OCI-LY3 (cell line): ENCODE measurements around the gene ASB14.
"Not testable (repeated sequence)": the region's sequence is repeated elsewhere in the genome, so short reads cannot be mapped to it uniquely, and the experiment has no call there.

Experiments used
- H2AFZ ChIP-seq: fragments of 200-600, 300-600 bp; shearing (Covaris generic); 2 replicates; pipeline ENCODE4 v1.6.0; 2014; ENCODE audit warnings: antibody characterized with exemption, low read depth, low read length
- H3K27ac ChIP-seq: fragments of 200-600, 300-600 bp; sonication (generic); 2 replicates; pipeline ENCODE4 v1.5.1; 2014; ENCODE audit warnings: mild to moderate bottlenecking, low read length, moderate library complexity, mixed read lengths
- H3K27me3 ChIP-seq: fragments of 200-600, 300-600 bp; sonication (generic); 2 replicates; pipeline ENCODE4 v1.6.1; 2014; ENCODE audit warnings: low read depth, low read length, mixed read lengths
- H3K36me3 ChIP-seq: fragments of 200-600, 300-600 bp; sonication (generic); replicated peaks from 2 replicates; pipeline ENCODE3; 2014; ENCODE audit warnings: low read depth, low read length, mixed read lengths
- H3K4me1 ChIP-seq: fragments of 300-600, 200-600 bp; sonication (generic); 2 replicates; pipeline ENCODE4 v1.6.1; 2014; ENCODE audit warnings: low read length, mixed read lengths
- H3K4me2 ChIP-seq: fragments of 200-600, 300-600 bp; sonication (generic); 2 replicates; pipeline ENCODE4 v1.6.1; 2014; ENCODE audit warnings: low read length, mixed read lengths
- H3K4me3 ChIP-seq: fragments of 300-600, 200-600 bp; sonication (generic); 2 replicates; pipeline ENCODE4 v1.5.1; 2014; ENCODE audit warnings: antibody characterized with exemption, mild to moderate bottlenecking, low read length, moderate library complexity
- H3K79me2 ChIP-seq: fragments of 300-600, 200-600 bp; shearing (Covaris generic); 2 replicates; pipeline ENCODE4 v1.6.1; 2014; ENCODE audit warnings: mild to moderate bottlenecking, low read length, mixed read lengths
- H3K9ac ChIP-seq: fragments of 300-600, 200-600 bp; shearing (Covaris generic); 2 replicates; pipeline ENCODE4 v1.6.0; 2014; ENCODE audit warnings: mild to moderate bottlenecking, low read length, moderate library complexity
- H3K9me3 ChIP-seq: fragments of 200-600, 300-600 bp; shearing (Covaris generic); 2 replicates; pipeline ENCODE4 v1.6.1; 2014; ENCODE audit warnings: low read length, mixed read lengths; ENCODE audit not compliant: insufficient read depth
- H4K20me1 ChIP-seq: fragments of 200-600, 300-600 bp; sonication (generic); 2 replicates; pipeline ENCODE4 v1.6.1; 2016; ENCODE audit warnings: low read length, mixed read lengths; ENCODE audit not compliant: insufficient read depth
- EZH2phosphoT487 ChIP-seq: fragments of 200-600 bp; shearing (Covaris generic); IDR thresholded peaks from 2 replicates; pipeline ENCODE4 v1.6.1; 2018; ENCODE audit warnings: antibody characterized with exemption, mixed run types, low read depth
- TF ChIP-seq, protein P1 (sequence below): fragments of 200-600, 300-600 bp; sonication (generic); IDR thresholded peaks from 2 replicates; pipeline ENCODE4 v1.5.1; 2014; ENCODE audit warnings: antibody characterized with exemption, low read length, low read depth

Gene ASB14

DNA sequence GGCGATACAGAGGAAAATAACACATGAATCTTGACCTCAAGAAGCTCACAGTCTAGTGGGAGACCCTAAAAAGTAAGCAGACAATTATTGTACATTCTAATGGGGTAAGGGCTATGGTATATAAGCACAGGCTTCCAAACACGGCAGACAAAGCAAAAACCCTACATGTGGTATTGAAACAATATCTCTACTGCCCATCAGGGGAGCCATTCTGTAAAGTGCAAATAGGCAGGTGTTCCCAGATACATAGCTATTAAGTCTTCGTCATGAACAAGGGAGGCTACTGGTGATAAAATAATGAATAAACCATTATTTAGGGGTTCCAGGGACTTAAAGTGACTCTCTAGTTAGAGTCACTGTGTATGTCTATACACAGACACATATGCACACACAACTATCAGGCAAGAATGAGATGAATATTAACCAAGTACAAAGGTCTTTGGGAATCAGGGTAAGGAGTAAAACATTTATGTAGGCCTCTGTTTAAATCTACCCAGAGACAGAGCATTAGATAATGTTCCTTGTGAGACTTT lies 38.7 kb upstream of the ASB14 start:
- H3K9ac ChIP-seq: no peak overlapping the region
- no peak overlapping the region for H2AFZ ChIP-seq
- H3K4me1 ChIP-seq: no peaks in the 10 kb centered on the region
- no peaks in the 10 kb centered on the region for H4K20me1 ChIP-seq
- H3K27me3 ChIP-seq: peaks cover 20% of the 10 kb centered on the region
- no peak overlapping the region for H3K4me2 ChIP-seq
- no peaks in the 10 kb centered on the region for H3K9me3 ChIP-seq
- H3K27ac ChIP-seq: no peak overlapping the region
- H3K79me2 ChIP-seq: no peaks in the 10 kb centered on the region
- H3K4me3 ChIP-seq: no peak overlapping the region
- no peak for TF ChIP-seq EZH2phosphoT487
- TF ChIP-seq, protein P1, sequence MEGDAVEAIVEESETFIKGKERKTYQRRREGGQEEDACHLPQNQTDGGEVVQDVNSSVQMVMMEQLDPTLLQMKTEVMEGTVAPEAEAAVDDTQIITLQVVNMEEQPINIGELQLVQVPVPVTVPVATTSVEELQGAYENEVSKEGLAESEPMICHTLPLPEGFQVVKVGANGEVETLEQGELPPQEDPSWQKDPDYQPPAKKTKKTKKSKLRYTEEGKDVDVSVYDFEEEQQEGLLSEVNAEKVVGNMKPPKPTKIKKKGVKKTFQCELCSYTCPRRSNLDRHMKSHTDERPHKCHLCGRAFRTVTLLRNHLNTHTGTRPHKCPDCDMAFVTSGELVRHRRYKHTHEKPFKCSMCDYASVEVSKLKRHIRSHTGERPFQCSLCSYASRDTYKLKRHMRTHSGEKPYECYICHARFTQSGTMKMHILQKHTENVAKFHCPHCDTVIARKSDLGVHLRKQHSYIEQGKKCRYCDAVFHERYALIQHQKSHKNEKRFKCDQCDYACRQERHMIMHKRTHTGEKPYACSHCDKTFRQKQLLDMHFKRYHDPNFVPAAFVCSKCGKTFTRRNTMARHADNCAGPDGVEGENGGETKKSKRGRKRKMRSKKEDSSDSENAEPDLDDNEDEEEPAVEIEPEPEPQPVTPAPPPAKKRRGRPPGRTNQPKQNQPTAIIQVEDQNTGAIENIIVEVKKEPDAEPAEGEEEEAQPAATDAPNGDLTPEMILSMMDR: no peak
- no peaks in the 10 kb centered on the region for H3K36me3 ChIP-seq

DNA sequence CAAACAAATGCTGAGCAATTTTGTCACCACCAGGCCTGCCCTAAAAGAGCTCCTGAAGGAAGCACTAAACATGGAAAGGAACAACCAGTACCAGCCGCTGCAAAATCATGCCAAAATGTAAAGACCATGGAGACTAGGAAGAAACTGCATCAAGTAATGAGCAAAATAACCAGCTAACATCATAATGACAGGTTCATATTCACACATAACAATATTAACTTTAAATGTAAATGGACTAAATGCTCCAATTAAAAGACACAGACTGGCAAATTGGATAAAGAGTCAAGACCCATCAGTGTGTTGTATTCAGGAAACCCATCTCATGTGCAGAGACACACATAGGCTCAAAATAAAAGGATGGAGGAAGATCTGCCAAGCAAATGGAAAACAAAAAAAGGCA lies 34.0 kb upstream of the ASB14 start:
- not testable (repeated sequence) for H3K4me3 ChIP-seq, H3K27me3 ChIP-seq, H3K36me3 ChIP-seq, H2AFZ ChIP-seq, H3K4me2 ChIP-seq, H3K27ac ChIP-seq, H3K4me1 ChIP-seq, H4K20me1 ChIP-seq, H3K9ac ChIP-seq, H3K79me2 ChIP-seq, H3K9me3 ChIP-seq

DNA sequence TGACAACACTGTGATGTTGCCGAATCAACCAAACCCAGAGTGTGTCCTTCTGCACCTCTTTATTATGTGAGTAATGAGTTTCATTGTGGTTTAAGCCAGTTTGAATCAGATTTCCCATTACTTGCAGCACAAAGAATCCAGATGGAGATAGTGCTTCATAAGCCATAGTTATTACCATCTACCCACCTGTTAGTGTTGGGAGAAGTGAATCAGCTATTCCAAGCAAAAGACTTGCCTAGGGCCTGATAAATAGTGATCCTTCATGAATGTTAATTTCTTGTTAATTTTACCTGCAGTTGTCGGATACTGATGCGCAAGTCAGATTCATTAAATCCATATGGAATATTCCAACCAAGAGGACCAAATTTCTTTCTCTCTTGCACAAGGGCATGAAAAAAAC lies 21.7 kb upstream of the ASB14 start:
- H3K27me3 ChIP-seq: peaks cover 29% of the 10 kb centered on the region
- no peaks in the 10 kb centered on the region for H3K4me1 ChIP-seq
- H3K9ac ChIP-seq: no peak overlapping the region
- no peak overlapping the region for H3K4me2 ChIP-seq
- H4K20me1 ChIP-seq: no peaks in the 10 kb centered on the region
- no peaks in the 10 kb centered on the region for H3K9me3 ChIP-seq
- no peaks in the 10 kb centered on the region for H3K36me3 ChIP-seq
- H3K79me2 ChIP-seq: no peaks in the 10 kb centered on the region
- no peak overlapping the region for H3K27ac ChIP-seq
- H2AFZ ChIP-seq: no peak overlapping the region
- TF ChIP-seq EZH2phosphoT487: no peak
- TF ChIP-seq, protein P1: no peak
- H3K4me3 ChIP-seq: no peak overlapping the region

DNA sequence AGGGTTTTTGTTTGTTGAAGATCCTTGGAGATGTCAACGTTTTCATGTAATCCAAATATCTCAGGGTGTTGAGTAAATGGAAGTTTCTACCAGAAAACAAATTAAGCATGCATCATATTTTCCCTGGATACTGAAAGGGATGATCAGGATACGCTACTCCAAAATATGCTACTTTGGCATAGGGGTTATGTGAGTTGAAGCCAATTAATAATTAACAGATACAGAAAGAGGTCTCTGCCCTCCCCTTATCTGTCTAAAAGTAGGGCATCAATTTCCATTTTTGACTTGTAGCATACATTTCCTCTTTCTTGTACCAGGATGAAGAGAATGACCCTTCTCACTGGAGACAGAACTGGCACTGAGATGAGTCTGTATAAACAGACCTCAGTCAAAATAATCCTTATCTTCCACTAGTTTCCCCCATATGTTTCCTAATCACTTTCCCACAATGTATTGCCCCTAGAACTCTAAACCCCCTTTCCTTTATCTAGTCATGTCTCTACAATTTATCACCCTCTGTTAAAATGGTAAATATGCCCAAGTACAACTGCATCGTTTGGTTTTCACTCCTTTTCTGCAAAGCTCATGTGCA lies 17.4 kb upstream of the ASB14 start:
- peaks cover 1% of the 10 kb centered on the region for H3K27me3 ChIP-seq

DNA sequence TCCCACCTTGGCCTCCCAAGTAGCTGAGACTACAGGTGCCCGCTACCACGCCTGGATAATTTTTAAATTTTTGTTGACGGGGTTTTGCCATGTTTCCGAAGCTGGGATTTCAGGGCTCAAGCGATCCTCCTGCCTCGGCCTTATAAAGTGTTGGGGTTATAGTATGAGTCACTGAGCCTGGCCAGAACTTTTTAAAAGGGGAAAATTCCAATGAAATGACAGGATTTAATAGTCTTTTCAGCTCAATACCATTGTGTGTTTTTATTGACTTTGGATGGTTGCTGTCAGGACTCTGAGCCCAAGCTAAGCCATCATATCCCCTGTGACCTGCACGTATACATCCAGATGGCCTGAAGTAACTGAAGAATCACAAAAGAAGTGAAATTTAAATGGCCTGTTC lies 11.0 kb upstream of the ASB14 start:
- H4K20me1 ChIP-seq, H3K9ac ChIP-seq, H3K9me3 ChIP-seq, H2AFZ ChIP-seq, H3K27me3 ChIP-seq, H3K4me1 ChIP-seq, H3K27ac ChIP-seq, H3K4me2 ChIP-seq, H3K36me3 ChIP-seq, H3K4me3 ChIP-seq, H3K79me2 ChIP-seq: not testable (repeated sequence)

More for the DNA sequence above, 17.4 kb upstream of the ASB14 start:
- Histone ChIP-seq H3K27ac (no peak overlapping the region), H3K9me3 (no peaks in the 10 kb centered on the region), H4K20me1 (no peaks in the 10 kb centered on the region), H3K4me1 (no peaks in the 10 kb centered on the region), H3K4me3 (no peak overlapping the region), H3K4me2 (no peak overlapping the region), H3K36me3 (no peaks in the 10 kb centered on the region), H3K79me2 (no peaks in the 10 kb centered on the region), H3K9ac (no peak overlapping the region), H2AFZ (no peak overlapping the region)
- TF ChIP-seq, protein P1: no peak
- no peak for TF ChIP-seq EZH2phosphoT487
